GM13976 (cell line): ENCODE data around the gene NAPEPLD.
"Not testable (repeated sequence)": the region's sequence is repeated elsewhere in the genome, so short reads cannot be mapped to it uniquely, and the experiment has no call there.

ENCODE experiments used
- DNase-seq: peaks from one replicate; pipeline ENCODE4 v3.0.0; 2012; ENCODE audit warnings: low spot score
- in situ Hi-C: fragments of 300-500 bp; cut with MboI; formaldehyde crosslinking; loops from one replicate; pipeline ENCODE4 v1.12.0; 2022; ENCODE audit warnings: low sequenced_read_pairs, mixed read lengths, inconsistent platforms; ENCODE audit not compliant: unreplicated experiment
- TF ChIP-seq, protein P1 (sequence below): IDR thresholded peaks from 2 replicates; pipeline ENCODE4 v1.5.1; 2012; ENCODE audit warnings: borderline replicate concordance, mild to moderate bottlenecking; ENCODE audit not compliant: insufficient read depth; ENCODE audit errors: extremely low read depth, missing control alignments, control extremely low read depth

Gene NAPEPLD

GRCh38 chr7:103114576-103115008, 34.3 kb downstream of the NAPEPLD start:
- in situ Hi-C loops: no loop called here
- TF ChIP-seq, protein P1, sequence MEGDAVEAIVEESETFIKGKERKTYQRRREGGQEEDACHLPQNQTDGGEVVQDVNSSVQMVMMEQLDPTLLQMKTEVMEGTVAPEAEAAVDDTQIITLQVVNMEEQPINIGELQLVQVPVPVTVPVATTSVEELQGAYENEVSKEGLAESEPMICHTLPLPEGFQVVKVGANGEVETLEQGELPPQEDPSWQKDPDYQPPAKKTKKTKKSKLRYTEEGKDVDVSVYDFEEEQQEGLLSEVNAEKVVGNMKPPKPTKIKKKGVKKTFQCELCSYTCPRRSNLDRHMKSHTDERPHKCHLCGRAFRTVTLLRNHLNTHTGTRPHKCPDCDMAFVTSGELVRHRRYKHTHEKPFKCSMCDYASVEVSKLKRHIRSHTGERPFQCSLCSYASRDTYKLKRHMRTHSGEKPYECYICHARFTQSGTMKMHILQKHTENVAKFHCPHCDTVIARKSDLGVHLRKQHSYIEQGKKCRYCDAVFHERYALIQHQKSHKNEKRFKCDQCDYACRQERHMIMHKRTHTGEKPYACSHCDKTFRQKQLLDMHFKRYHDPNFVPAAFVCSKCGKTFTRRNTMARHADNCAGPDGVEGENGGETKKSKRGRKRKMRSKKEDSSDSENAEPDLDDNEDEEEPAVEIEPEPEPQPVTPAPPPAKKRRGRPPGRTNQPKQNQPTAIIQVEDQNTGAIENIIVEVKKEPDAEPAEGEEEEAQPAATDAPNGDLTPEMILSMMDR: no peak
- DNase-seq: no peak

DNA sequence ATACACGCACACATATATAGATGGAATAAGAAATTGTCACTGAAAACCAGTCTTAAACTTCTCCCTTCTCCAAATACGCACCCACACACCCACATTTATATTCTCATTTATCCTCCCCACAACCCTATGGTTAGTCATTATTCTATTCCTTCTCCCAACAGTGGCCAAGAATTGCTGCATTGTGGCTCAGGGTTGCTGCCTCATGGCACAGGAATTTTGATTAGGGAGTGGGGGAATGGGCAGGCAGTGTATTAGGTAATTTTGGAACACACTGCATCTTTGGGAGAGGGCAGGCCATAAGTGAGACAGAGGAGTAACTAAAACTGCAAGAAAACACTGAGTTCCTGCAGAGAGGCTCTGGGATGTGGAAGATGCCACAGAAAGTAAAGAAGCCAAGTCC, 35.7 kb downstream of the NAPEPLD start:
- TF ChIP-seq, protein P1: no peak
- no peak for DNase-seq
- in situ Hi-C loops: no loop called here

GRCh38 chr7:103106703-103107070, 42.2 kb downstream of the NAPEPLD start:
- in situ Hi-C loops, DNase-seq: not testable (repeated sequence)

GRCh38 chr7:103106005-103106702, 42.7 kb downstream of the NAPEPLD start:
- TF ChIP-seq, protein P1: no peak
- in situ Hi-C loops: no loop called here
- DNase-seq: no peak

DNA sequence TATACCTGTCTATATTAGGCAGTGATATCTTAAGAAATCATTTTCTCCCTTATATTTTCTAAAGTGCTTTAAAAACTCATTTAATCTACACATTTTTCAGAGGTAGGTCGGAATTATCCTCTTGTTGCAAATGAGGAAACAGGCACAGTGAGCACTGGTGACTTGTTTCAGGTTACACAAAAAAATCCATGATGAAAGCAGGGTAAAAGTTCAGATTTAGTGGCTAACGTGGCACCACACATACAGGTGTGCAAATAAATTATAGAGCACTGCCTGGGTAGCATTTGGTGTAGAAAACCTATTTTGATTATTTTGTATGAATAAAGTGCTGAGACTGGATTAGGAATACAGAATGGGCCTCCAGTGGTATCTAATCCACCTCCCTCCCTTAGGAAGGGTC, 47.4 kb downstream of the NAPEPLD start:
- no peak for DNase-seq
- in situ Hi-C loops: no loop called here
- TF ChIP-seq, protein P1: no peak

DNA sequence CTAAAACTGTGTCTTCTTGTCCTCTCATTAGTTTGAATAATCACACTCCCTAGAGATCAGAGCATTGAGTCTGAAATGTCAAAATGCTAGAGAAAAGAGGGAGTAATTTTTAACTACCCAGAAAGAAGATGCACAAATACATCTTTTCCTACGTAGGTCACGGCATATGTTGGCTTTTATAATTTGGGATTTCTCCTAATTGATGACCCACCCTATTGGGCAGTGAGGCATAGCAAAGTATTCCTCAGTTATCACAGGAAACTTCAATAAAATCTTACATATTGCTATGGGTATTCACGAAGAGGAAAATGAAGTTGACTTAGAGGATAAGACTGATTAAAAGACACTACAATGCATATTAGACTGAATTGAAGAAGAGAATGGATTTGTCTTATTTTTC, 48.6 kb downstream of the NAPEPLD start:
- TF ChIP-seq, protein P1: no peak
- in situ Hi-C loops: no loop called here
- no peak for DNase-seq

GRCh38 chr7:103097041-103097440, 51.9 kb downstream of the NAPEPLD start:
- in situ Hi-C loops: no loop called here
- TF ChIP-seq, protein P1: no peak
- DNase-seq: no peak

DNA sequence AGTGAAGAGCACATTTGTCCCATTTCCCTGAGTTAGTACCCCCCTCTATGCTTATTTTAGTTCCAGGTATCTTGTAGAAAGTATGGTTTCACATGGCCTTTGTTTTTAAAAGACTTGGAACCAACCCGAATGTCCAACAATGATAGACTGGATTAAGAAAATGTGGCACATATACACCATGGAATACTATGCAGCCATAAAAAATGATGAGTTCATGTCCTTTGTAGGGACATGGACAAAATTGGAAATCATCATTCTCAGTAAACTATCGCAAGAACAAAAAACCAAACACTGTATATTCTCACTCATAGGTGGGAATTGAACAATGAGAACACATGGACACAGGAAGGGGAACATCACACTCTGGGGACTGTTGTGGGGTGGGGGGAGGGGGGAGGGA, 53.3 kb downstream of the NAPEPLD start:
- in situ Hi-C loops, DNase-seq: not testable (repeated sequence)
